NCI-H1436 (cell line): Measurements from ENCODE around the gene DAPK2.

Experiments
- DNase-seq: peaks from one replicate; lab custom pipeline; 2025; lab: John Stamatoyannopoulos, UW

The DAPK2 gene

DNA sequence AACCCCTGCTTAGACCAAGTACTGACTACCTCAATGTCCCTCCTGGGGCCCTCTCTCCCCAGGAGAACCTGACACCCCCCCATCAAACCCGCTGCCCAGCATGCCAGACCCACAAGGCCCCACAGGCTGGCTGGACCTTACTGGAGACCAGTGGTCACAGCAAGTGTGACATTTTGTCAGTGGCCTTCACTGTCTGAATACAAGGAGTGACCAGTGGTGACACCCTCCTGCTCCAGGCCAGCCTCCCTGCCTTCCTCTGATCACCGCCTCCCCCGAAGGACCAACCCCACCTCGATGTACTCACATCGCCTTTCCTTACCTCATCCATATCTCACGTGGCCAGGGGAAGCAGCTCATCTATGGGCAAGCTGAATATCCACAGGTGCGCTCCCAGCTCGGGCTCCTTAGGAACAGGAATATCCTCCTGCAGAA is 150.5 kb downstream of the DAPK2 start:
- no peak for DNase-seq

DNA sequence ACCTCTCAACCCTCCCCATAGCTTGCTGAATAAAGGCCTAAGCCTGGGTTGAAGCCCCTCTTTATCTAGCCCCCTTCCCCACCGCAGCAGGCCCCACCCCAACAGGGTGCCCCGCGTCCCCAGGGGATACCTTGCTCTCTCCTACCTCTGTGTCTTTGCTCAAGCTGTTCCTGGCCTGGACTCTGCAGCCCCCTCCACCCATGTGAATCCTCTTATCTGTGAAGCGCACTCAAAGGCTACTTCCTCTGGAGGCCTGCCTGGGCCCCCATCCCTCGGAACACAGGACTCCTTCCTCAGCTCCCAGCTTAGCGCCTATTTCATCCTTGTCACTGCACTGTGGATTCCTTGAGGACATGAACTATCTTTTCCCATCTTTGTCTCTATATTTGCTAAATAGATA is 151.1 kb downstream of the DAPK2 start:
- DNase-seq = no peak

DNA sequence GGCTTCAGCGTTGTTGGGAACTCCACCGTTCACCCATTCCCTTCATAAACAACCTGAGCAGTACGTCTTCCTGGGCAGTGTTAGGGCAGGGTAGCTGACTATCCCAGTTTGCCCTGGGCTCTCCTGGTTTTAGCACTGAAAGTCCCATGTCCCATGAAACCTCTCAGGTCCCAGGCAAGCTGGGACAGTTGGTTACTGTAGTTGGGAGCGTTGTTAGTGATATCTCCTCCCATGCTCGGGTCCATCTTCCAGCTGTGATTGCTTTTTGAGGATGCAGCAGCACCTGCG is 151.7 kb downstream of the DAPK2 start:
- no peak for DNase-seq

DNA sequence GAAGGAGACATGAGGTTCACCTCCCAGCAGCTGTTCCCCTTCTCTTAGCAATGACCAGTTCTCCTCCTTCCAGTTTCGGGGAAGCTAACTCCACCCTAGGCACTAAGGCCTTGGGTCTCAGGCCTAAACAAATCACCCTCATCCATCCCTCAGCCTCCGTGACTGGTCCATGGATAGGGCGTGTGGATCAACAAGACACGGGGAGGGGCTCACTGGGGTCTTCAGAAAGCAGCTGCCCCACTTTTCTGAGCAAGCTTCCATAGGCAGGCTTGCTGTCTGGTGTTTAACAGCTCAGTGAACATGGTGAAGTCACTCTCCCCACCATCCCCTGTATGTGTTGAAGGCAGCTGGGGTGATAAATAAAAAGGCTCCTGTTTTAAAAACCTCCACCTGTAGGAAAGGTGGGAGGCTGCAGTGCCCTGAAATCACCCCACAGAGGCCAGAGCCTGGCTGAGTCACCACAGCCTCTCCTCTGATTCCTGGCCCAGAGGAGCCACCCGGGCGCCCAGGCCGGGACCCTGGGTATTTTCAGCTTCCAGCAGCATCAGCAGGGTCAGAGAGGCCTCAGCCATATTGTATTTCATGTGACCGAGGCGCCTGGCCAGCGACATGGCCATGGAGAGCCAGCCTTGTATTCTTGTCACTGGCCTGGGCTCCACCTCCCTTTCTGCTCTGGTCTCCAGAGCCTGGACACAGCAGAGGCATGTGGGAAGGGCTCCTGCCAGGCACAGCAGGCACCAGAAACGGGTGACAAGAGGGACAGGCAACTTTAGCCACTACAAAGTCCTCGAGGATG is 152.2 kb downstream of the DAPK2 start:
- no peak for DNase-seq

DNA sequence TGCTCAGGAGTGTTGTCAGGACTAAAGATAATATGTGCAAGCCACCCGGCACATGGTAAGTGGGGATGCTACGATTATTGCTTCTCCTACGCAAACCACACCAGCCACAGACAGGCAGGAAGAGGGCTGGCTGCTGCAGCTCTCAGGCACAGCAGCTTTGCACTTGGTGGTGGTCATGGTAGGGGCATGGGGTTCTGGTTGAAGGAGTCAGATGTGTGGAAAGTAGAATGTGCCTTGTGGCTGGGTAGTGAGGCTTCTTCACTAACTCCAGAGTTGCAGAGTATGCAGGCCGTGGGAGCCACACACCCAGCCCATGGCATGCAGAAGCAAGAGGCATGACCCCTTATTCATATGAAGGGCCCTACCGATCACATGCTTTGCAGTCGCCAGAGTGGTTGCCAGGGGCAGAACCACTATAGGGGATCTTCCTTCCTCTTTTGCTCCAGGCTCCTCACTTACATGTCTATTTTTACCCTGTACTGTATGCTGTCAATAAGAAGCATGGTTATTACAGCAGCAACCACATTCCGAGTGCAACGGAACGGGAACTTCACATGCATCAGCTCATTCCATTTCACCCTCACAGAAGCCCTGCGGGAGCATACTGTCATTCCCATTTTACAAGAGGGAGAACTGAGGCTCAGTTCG is 153.4 kb downstream of the DAPK2 start:
- DNase-seq = no peak

DNA sequence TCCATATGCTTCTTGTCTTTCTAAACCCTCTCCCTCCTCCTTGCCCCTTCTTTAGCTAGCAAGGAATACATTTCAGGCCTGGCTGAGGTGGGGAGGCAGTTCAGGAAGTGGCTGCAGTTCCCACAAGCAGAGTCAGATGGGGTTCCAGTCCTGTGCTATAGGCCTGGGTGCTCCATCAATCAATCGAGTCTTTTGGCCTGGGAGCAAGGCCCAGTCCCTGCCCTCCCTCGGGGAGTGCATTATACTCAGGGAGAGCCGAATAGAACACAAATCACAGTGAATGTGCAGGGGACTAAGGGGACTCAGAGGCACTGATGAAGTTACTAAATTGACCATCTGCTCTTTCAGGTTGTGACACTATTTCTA is 154.5 kb downstream of the DAPK2 start:
- no peak for DNase-seq

DNA sequence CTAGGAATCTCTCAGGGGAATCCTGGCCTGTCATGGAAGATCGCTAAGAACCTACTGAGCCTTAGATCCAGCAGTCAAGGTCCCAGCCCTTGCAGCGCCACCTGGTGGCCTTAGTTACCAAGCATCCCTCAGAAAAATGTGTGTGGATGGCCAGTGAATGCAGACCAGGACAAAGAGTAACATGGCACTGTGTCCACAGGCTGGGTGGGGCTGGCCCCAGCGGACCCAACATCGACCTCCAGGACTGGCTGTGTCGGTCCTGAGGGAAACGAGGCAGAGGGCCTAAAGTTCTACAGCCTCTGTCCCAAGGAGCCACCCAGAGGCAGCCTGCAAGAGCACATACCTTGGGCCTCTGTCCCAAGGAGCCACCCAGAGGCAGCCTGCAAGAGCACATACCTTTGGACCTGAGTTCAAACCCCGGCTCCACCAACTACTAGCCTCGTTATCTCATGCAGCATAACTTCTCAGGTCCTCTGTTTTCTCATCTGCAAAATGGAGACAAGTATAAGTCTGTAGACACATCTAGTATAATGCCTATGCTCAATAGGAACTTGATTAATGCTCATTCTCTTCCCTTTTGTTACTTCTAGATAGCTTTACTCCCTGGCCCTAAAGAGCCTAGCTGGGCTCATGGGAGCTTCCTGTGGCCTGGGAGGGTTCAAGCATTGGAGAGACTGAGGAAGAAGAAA is 155.1 kb downstream of the DAPK2 start:
- peak; percentile 55 for DNase-seq

DNA sequence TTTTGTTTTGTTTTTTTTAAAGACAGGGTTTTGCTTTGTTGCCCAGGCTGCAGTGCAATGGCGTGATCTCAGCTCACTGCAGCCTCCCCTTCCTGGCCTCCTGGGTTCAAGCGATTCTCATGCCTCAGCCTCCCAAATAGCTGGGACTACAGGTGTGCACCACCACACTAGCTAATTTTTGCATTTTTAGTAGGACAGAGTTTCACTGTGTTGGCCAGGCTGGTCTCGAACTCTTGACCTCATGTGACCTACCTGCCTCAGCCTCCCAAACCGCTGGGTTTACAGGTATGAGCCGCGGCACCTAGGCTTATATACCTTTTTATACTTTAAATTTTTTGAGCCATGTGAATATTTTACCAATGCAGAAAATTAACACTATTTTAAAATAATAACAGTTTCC is 155.7 kb downstream of the DAPK2 start:
- no peak for DNase-seq

DNA sequence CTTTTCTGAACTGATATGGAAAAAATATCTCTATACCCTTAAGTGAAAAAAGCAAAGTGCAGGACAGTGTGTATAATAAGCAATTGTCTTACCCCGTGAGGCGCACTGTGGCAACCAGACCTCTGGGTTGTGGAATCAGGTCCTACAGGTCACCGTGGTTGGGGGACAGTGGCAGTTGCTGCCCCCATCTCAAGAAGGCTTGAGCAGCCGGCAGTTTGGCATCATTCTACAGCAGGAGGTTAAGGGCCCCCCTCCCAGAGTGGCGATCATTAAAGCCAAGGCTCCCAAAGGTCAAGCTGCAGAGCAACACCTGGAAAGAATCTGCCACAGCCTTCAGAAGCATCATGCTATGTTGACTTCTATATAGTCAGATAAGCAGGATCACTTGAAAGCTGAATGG is 156.5 kb downstream of the DAPK2 start:
- no peak for DNase-seq

DNA sequence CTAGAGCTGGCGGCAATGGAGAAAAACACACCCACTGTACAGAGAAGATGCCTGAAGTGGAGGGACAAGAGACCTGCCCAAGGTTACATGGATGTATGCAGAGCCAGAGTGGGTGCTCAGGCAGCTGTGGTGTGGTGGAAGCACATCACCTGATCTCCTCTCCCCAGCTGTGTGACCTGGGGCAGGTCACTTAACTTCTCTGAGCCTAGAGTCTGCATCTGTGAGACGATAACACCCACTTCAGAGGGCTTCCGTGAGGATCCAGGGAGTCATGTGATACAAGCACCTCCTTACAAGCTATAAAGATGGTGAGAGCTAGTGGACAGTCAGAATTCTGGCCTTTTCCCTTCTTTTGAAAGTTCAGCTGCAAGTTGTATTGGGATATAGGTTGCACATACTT is 157.5 kb downstream of the DAPK2 start:
- DNase-seq = no peak

DNA sequence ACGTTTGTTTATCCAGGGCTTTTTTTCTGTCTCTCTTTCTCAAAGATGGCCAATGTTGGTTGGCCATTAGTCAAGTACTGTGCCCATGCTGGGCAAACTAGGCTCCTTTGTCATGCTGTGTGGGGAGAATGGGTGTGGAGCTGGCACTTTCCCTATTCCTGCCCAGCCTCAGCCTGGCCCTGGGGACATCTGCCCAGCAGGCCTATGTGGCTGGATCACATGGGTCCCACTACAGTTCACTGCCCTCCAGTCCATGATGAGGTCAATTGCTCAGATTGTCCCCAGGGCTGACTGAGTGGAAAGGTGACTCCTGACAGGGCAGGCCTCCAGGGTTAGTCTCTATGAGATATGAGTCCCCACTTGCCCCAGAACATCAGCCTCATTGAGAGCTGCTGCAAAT is 158.1 kb downstream of the DAPK2 start:
- DNase-seq = no peak

DNA sequence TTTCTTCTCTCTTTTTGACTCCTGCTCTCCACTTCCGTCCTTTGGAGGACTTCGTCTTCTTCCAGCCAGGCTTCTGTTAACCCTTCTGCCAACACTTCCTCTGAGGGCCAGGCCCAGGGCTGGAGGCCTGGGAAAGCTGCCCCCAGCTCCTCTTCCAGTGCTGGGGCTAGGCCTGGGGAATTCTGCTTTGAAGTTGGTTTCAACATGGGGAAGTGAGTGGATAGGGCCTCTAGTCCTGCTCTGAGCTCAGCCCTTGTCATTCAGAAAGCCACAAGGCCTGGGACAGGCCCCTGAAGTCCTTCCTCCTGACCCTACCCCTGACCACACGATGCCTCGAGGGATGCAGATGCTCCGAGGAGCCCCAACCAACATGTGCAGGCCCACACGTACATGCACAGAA is 158.7 kb downstream of the DAPK2 start:
- DNase-seq = no peak

DNA sequence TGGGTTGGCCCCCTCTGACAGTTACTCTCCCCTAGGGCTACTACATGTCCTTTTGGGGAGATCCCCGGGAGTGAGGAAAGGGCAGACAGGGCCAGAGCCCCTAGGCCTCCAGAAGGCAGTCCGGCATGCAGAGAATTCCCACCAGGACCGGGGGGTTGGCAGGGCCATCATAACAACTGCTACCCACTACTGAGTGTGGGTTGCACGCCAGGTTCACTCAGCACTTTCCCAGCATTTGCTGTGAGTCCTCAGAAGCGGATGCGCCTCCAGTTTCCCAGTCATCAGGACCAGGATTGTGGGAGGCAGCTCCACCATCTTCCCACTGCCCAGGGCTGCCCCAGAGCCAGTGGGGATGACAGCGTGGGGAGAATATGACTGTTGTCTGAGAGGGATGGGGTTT is 161.3 kb downstream of the DAPK2 start:
- DNase-seq = no peak

DNA sequence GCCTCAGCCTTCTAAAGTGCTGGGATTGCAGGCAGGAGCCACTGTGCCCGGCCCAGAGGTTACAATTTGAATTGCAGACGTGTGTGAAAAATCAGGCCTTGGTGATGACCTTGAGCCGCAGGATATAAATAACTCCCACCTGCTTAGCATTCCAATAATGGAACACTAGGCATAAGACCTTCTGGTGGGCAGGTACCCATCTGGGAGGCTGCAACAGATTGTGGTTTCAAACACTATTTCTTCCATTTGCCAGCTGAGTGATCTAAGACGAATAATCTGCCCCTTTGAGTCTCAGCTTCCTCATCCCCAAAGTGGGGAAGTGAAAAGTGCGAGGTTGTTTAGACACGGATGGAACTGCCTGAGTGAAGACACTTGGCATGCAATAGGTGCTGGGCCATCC is 164.9 kb downstream of the DAPK2 start:
- no peak for DNase-seq

DNA sequence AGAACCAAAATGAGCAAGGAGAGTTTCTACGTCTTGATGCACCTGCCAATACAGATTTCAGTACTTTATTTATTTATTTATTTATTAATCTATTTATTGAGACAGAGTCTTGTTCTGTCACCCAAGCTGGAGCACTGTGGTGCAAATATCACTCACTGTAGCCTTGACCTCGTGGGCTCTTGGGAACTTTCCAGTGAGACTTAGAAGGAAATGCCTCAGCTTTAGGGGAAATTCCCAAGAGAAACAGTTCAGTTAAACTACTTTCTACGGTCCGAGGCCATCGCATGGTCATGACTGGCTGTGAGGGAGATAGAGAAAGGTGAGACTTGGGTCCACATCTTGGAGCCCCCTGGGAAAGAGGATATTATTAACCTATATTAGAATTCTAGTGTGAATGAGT is 165.5 kb downstream of the DAPK2 start:
- no peak for DNase-seq

DNA sequence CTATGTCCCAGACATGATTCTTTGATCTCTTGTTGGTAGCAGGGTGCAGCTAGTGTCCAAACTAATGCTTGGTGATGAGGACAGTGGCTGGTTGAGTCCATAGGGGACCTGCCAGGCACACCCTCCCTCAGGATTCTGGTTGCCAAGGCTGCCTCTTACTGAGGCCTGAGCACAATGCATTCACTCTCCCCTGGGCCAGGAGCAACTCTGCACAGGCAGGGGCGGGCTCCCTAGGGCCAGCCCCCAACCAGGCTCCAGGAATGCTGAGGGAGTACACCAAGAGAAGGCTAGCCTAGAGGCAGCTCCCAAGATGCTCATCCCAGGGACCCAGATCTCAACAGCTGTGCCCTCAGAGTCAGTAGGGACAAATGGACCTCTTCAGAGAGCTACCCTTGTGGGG is 166.3 kb downstream of the DAPK2 start:
- no peak for DNase-seq

DNA sequence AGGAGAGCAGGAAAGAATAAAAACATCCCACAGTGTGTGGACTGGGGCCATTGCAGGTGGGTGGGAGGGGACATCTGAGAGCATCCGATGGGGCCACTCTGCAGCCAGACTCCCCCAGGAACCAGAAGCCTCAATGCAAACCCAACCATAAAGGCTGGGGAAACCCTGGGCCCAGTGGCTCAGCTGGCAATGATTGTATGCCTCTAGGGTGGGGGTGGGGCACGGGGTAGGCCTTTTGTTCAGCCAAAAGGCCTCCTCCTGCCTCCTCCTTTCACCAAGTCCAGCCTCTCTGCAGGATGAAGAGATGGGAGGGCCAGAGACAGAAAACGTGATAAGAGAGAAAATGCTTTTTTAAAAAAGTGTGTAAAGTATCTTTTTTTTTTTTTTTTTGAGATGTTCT is 167.1 kb downstream of the DAPK2 start:
- no peak for DNase-seq

DNA sequence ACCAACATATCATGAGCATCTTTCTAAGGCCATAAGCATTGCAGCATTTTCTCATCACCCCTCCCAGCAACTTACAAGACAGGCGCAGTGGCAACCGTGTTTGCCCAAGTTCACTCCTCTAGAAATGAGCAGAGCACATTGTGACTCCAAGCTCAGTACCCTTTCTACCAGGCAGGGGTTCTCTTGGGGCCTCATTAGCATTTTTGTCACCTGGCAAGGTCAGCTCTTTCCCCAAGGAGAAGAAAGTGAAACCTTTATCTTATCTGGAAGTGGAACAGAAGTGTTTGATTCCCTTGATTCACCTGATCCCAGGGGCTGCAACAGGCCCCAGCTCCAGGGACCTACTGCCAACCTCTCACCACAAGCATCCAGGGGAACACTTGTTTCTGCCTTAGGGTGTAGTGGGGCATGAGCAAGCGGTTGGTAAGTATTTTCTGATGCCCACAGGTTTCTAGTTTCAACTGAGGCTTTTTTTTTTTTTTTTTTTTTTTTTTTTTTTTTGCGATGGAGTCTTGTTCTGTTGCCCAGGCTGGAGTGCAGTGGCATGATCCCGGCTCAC is 168.5 kb downstream of the DAPK2 start:
- DNase-seq = no peak

DNA sequence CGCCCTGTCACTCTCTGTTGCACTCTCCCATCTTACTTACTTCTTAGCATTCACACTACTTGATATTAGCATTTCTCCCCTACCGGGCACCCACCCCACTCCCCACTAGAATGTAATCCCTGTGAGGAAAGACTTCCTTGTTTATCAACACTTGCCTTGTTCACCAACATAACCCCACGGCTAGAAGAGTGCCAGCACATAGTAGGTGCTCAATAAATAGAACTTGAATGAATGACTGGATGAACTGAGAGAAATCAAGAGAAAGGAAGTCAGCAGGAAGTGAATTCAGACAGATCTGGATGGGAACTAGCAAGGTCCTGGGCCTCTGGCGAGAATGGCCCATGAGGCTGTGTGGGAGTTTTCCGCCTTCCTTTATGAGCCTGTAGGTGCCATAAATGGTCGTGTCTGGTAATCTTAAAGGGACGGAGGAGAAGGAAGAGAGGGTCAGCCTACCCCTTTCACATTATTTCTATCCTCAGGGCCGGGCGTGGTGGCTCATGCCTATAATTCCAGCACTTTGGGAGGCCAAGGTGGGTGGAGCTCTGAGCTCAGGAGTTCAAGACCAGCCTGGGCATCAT is 170.1 kb downstream of the DAPK2 start:
- no peak for DNase-seq

DNA sequence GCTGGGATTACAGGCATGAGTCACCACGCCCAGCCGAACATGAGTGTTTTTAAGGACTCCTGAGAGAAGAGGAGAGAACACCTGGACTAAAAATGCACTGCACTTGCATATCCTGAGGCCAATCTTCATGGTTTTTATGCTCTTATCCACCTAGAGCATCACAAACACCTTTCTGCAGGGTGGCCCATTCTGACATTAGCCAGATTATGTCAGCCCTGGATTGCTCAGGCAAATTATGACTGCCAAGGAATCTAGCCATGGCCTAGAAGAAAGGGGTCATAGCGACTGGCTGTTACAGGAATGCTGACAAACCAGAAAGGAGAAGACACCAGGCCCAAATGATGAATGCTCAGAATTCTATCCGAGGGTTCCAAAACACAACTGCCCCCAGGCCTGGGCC is 171.7 kb downstream of the DAPK2 start:
- no peak for DNase-seq

DNA sequence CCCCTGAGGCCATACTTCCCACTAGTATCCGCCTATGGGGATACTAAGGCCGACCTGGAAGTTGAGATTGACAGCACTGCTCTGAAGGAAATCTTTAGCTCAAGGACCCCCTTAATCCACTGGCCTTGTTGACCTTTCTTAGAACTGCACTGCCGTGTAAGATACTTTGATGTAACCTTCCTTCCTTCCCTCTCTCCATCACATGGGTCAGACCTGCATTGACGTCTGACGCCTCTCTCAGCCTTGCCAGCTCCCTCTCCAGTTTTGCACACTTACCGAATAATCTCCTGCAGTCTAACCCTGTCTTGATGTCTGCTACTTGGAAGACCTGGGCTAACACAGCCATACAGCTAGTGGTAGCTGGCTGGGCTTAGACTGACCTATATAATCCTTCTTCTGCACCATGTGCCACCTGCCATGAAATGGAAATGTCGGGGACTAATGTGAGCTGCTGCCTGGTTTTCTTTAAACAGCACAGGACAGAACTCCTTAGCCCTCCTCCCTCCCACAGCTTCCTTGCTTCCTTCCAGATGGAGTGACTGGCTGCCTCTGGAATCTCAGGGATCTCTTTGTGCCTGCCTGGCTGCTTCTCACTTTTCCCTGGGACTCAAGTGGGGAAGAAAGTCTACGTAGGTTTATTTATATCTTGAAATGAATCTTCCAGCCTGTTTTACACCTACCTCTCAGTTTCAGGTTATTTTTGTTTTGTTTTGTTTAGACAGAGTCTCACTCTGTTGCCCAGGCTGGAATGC is 173.3 kb downstream of the DAPK2 start:
- no peak for DNase-seq
